Endodermal cell (in vitro differentiated cells): Measurements from ENCODE around the gene TIGD6. TPM values are rescaled to one million over a fixed set of nuclear protein-coding genes. Genes with fewer than 3 reads are reported as not detected.

Experiments
- DNase-seq: peaks from one replicate; pipeline ENCODE4 v3.0.0-alpha.2; 2017
- H3K27ac ChIP-seq: 2 replicates; pipeline ENCODE4 v1.5.1; 2013; ENCODE audit warnings: mild to moderate bottlenecking, low read depth, low read length, moderate library complexity
- H3K27me3 ChIP-seq: 2 replicates; pipeline ENCODE4 v1.6.1; 2013; ENCODE audit warnings: mild to moderate bottlenecking, low read length, moderate library complexity; ENCODE audit not compliant: insufficient read depth, control insufficient read depth, poor library complexity, severe bottlenecking
- H3K36me3 ChIP-seq: 2 replicates; pipeline ENCODE4 v1.7.0; 2013; ENCODE audit warnings: mild to moderate bottlenecking, low read length, moderate library complexity; ENCODE audit not compliant: control insufficient read depth, insufficient read depth
- H3K4me1 ChIP-seq: one replicate; pipeline ENCODE4 v1.7.0; 2013; ENCODE audit warnings: low read length; ENCODE audit not compliant: control insufficient read depth, insufficient read depth
- H3K4me3 ChIP-seq: 2 replicates; pipeline ENCODE4 v1.5.1; 2013; ENCODE audit warnings: mild to moderate bottlenecking, low read length, moderate library complexity
- H3K9ac ChIP-seq: 2 replicates; pipeline ENCODE4 v1.6.1; 2013; ENCODE audit warnings: mild to moderate bottlenecking, low read length, moderate library complexity; ENCODE audit not compliant: poor library complexity, severe bottlenecking; ENCODE audit errors: extremely low read depth
- H3K9me3 ChIP-seq: 2 replicates; pipeline ENCODE4 v1.6.1; 2013; ENCODE audit warnings: mild to moderate bottlenecking, low read length, moderate library complexity; ENCODE audit not compliant: control insufficient read depth
- H3K27ac Mint-ChIP-seq: 2 replicates; pipeline ENCODE4 v1.8.0; 2020; ENCODE audit warnings: mixed read lengths
- H3K27me3 Mint-ChIP-seq: 2 replicates; pipeline ENCODE4 v1.8.0; 2021; ENCODE audit warnings: mild to moderate bottlenecking, mixed read lengths; ENCODE audit not compliant: insufficient read depth
- H3K36me3 Mint-ChIP-seq: 2 replicates; pipeline ENCODE4 v1.8.0; 2020; ENCODE audit warnings: low read depth, mixed read lengths
- H3K4me1 Mint-ChIP-seq: 2 replicates; pipeline ENCODE4 v1.8.0; 2020; ENCODE audit warnings: mixed read lengths
- H3K4me3 Mint-ChIP-seq: 2 replicates; pipeline ENCODE4 v1.8.0; 2020; ENCODE audit warnings: mild to moderate bottlenecking, moderate library complexity, mixed read lengths
- H3K9me3 Mint-ChIP-seq: 2 replicates; pipeline ENCODE4 v1.8.0; 2020; ENCODE audit warnings: mild to moderate bottlenecking, mixed read lengths
- CTCF ChIP-seq: fragments of 200-600 bp; sonication (generic); conservative IDR thresholded peaks from 2 replicates; pipeline ENCODE4 v1.5.0; 2021; ENCODE audit warnings: antibody characterized with exemption, mild to moderate bottlenecking
- WGBS, 2 experiments: methylation state at CpG; one replicate each; pipeline versions ENCODE4 v1.1.5 to v1.1.7; 2013; ENCODE audit warnings: missing lambda C conversion rate in 2 of 2, mixed read lengths in 1 of 2; ENCODE audit not compliant: insufficient coverage in 1 of 2, insufficient read length in 1 of 2; 5-methylcytosine and 5-hydroxymethylcytosine counted together
- long read RNA-seq, 4 experiments: library from polyadenylated mRNA in 2 of 4; library from RNA in 1 of 4; library from capped mRNA in 1 of 4; stranded (forward) in 3 of 4; unstranded in 1 of 4; transcript quantifications; one replicate each; pipeline ENCODE4 v2.0.0, GENCODE V29; 2020 to 2021; ENCODE audit warnings: inconsistent platforms in 1 of 4
- polyA plus RNA-seq, 2 experiments: library from polyadenylated mRNA; stranded (reverse); fragments of 50-300 nt; gene quantifications; one replicate each; pipeline ENCODE4 v1.2.3, GENCODE V29; 2013
- total RNA-seq, 2 donors: library from RNA; stranded (reverse); fragmentation: NEBNext Ultra II Directional in 1 of 2; extraction: Animal tissue kit (Norgen Biotek cat#: 25700) in 1 of 2; gene quantifications; 2 replicates in 1 of 2; 3 replicates in 1 of 2; pipeline ENCODE4 v1.2.1, GENCODE V29; 2021

TIGD6 gene
- total RNA-seq: 1 to 10 TPM; 3.4 to 3.8 TPM
- 5.8 TPM for polyA plus RNA-seq (2013, experiment 1 of 2)
- polyA plus RNA-seq (2013, experiment 2 of 2): 3.7 TPM
- long read RNA-seq, experiment 1, partial matches to known transcripts: 0 of 3 reads
- long read RNA-seq, experiment 1, other reads (novel, unspliced or antisense): 2 of 3 reads
- long read RNA-seq, experiment 2, full-length matches to known transcripts: 3 of 3 reads
- long read RNA-seq, experiment 2, partial matches to known transcripts: 0 of 3 reads
- long read RNA-seq, experiment 2, other reads (novel, unspliced or antisense): 0 of 3 reads
- long read RNA-seq, experiment 3, full-length matches to known transcripts: 17 of 19 reads
- long read RNA-seq, experiment 3, partial matches to known transcripts: 1 of 19 reads
- long read RNA-seq, experiment 3, other reads (novel, unspliced or antisense): 1 of 19 reads
- long read RNA-seq, experiment 4: 0 reads

GRCh38 chr5:150000256-150000989, at the start of gene TIGD6, which contains the start of gene HMGXB3:
TSS of gene TIGD6 (minus strand) at chr5:150000654. CDS start at chr5:149996348, 4,306 bp downstream.
TSS of gene HMGXB3 (plus strand) at chr5:150000739. CDS start at chr5:150004853, 4,114 bp downstream.
- Mint-ChIP-seq H3K27me3 (no peaks in the 10 kb centered on the region), H3K4me3 (peak within 1 kb of the TSS; percentile 87), H3K4me1 (peaks cover 23% of the 10 kb centered on the region), H3K27ac (peak within 1 kb of the TSS; percentile 98), H3K9me3 (no peaks in the 10 kb centered on the region), H3K36me3 (peaks cover 15% of the 10 kb centered on the region)
- WGBS, 2 experiments: 0% methylated on average over 52 to 72 of the region's 72 CpGs
- TF ChIP-seq CTCF: peak; percentile 17
- peaks cover 4% of the 10 kb centered on the region for H3K4me1 ChIP-seq
- H3K4me3 ChIP-seq: peak within 1 kb of the TSS; percentile 90
- H3K9me3 ChIP-seq: no peaks in the 10 kb centered on the region
- DNase-seq: peak; percentile 98
- H3K36me3 ChIP-seq: peaks cover 18% of the 10 kb centered on the region
- H3K9ac ChIP-seq: peak within 1 kb of the TSS; percentile 79
- no peaks in the 10 kb centered on the region for H3K27me3 ChIP-seq
- peak within 1 kb of the TSS; percentile 45 for H3K27ac ChIP-seq

- peaks cover 85% of the 10 kb centered on the region for H3K36me3 Mint-ChIP-seq
- no peaks in the 10 kb centered on the region for H3K4me1 ChIP-seq
- H3K36me3 ChIP-seq: peaks cover 90% of the 10 kb centered on the region
- H3K4me3 ChIP-seq: no peak overlapping the region
- TF ChIP-seq CTCF: no peak
- H3K27me3 ChIP-seq: no peaks in the 10 kb centered on the region
- H3K9ac ChIP-seq: no peak overlapping the region
- no peak overlapping the region for H3K27ac Mint-ChIP-seq
- no peak for DNase-seq
- no peak overlapping the region for H3K27ac ChIP-seq
- no peaks in the 10 kb centered on the region for H3K4me1 Mint-ChIP-seq
- no peaks in the 10 kb centered on the region for H3K27me3 Mint-ChIP-seq
- no peaks in the 10 kb centered on the region for H3K9me3 ChIP-seq
- no peak overlapping the region for H3K4me3 Mint-ChIP-seq
- H3K9me3 Mint-ChIP-seq: no peaks in the 10 kb centered on the region
- WGBS, 2 experiments: 90 to 92% methylated on average over 4 to 6 of the region's 6 CpGs
Observed at GRCh38 chr5:150046031-150046430, 45.6 kb upstream of the TIGD6 start.

GRCh38 chr5:150045549-150045948, 45.1 kb upstream of the TIGD6 start:
- DNase-seq: peak; percentile 77
- H3K4me1 Mint-ChIP-seq: no peaks in the 10 kb centered on the region
- no peaks in the 10 kb centered on the region for H3K9me3 Mint-ChIP-seq
- H3K27ac ChIP-seq: no peak overlapping the region
- no peaks in the 10 kb centered on the region for H3K27me3 Mint-ChIP-seq
- peaks cover 90% of the 10 kb centered on the region for H3K36me3 ChIP-seq
- no peak overlapping the region for H3K27ac Mint-ChIP-seq
- no peaks in the 10 kb centered on the region for H3K9me3 ChIP-seq
- H3K4me3 Mint-ChIP-seq: no peak overlapping the region
- H3K36me3 Mint-ChIP-seq: peaks cover 85% of the 10 kb centered on the region
- no peaks in the 10 kb centered on the region for H3K4me1 ChIP-seq
- H3K4me3 ChIP-seq: no peak overlapping the region
- WGBS, 2 experiments: 89 to 93% methylated on average over 6 of the region's 6 CpGs
- peak; percentile 71 for TF ChIP-seq CTCF
- H3K27me3 ChIP-seq: no peaks in the 10 kb centered on the region
- no peak overlapping the region for H3K9ac ChIP-seq
